Measurements from ENCODE around the gene PTGFRN.

- no peak for TF ChIP-seq CTCF (IDR thresholded peaks at IDR 0.05)
- TF ChIP-seq ZFX (IDR thresholded peaks at IDR 0.05; ENCODE audit: borderline replicate concordance), result no peak
Measured at GRCh38 chr1:116966791-116967190, 57.1 kb downstream of the PTGFRN start.

Data from 22Rv1 (cell line).